Kidney epithelial cell (primary cell): ENCODE results near the gene OCSTAMP. TPM values are rescaled to one million over a fixed set of nuclear protein-coding genes. Genes with fewer than 3 reads are reported as not detected.

ENCODE experiments used
- DNase-seq: peaks from one replicate; pipeline ENCODE4 v3.0.0-alpha.2; 2010; ENCODE audit warnings: low read depth
- H3K27me3 ChIP-seq: 2 replicates; pipeline ENCODE4 v1.6.0; 2011; ENCODE audit warnings: low read length; ENCODE audit not compliant: control insufficient read depth, insufficient read depth
- H3K36me3 ChIP-seq: 2 replicates; pipeline ENCODE4 v1.5.1; 2011; ENCODE audit warnings: low read length; ENCODE audit not compliant: control insufficient read depth, insufficient read depth
- H3K4me3 ChIP-seq: 2 replicates; pipeline ENCODE4 v1.5.1; 2011; ENCODE audit warnings: low read depth, mild to moderate bottlenecking, control low read depth, low read length
- CTCF ChIP-seq: IDR thresholded peaks from 2 replicates; pipeline ENCODE4 v1.5.1; 2011; ENCODE audit warnings: mild to moderate bottlenecking, moderate library complexity, low read length, control low read depth, inconsistent platforms; ENCODE audit not compliant: insufficient read depth, poor library complexity, severe bottlenecking
- total RNA-seq: library from RNA; depleted of rRNA; stranded (reverse); fragments of >200 nt; gene quantifications from 2 replicates; pipeline ENCODE4 v1.2.3, GENCODE V29; 2015

The OCSTAMP gene
- total RNA-seq, 1 donor from 2014 or later, result not detected

GRCh38 chr20:46539113-46539512 is 11.3 kb downstream of the OCSTAMP start:
- Histone ChIP-seq H3K4me3 (no peak overlapping the region), H3K27me3 (peaks cover 7% of the 10 kb centered on the region), H3K36me3 (no peaks in the 10 kb centered on the region)
- TF ChIP-seq CTCF, result no peak
- DNase-seq, result no peak

GRCh38 chr20:46530640-46531039 is 19.8 kb downstream of the OCSTAMP start:
- no peaks in the 10 kb centered on the region for H3K27me3 ChIP-seq
- TF ChIP-seq CTCF, result no peak
- DNase-seq, result no peak
- no peaks in the 10 kb centered on the region for H3K36me3 ChIP-seq
- H3K4me3 ChIP-seq, result no peak overlapping the region

DNA sequence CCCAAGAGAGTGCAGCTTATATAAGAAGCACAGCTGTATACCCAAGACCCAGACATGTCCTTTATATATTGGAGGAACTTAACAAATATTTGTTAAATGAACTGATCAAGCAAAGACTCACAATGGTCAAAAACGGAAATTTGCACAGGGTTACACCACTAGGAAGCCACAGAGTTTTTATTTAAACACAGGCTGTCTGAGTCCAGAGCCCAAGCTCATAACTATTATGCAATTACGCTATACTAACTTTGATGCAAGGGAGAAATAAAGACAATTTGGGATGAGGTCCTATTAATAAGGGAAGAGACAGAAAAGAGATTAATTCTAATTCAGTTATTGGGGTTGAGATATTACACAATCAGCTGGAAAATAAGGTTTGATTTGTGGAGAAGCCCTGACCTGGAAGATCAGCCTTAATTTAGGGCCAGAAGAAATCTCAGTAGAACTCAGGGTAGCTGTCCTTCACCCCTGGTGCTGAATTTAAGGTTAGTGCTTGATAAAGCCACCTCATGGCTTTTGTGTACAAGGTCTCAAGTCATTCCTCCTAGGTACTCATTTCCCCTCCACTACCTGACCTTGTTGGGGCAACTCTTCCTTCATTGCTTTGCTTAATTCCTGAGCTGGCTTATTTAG is 26.6 kb downstream of the OCSTAMP start:
- Histone ChIP-seq H3K27me3 (no peaks in the 10 kb centered on the region), H3K4me3 (no peak overlapping the region), H3K36me3 (no peaks in the 10 kb centered on the region)
- no peak for DNase-seq
- TF ChIP-seq CTCF, result no peak

- DNase-seq, result no peak
- no peak overlapping the region for H3K4me3 ChIP-seq
- no peaks in the 10 kb centered on the region for H3K36me3 ChIP-seq
- TF ChIP-seq CTCF, result no peak
- no peaks in the 10 kb centered on the region for H3K27me3 ChIP-seq
Measured at GRCh38 chr20:46523108-46523507, 27.3 kb downstream of the OCSTAMP start.

DNA sequence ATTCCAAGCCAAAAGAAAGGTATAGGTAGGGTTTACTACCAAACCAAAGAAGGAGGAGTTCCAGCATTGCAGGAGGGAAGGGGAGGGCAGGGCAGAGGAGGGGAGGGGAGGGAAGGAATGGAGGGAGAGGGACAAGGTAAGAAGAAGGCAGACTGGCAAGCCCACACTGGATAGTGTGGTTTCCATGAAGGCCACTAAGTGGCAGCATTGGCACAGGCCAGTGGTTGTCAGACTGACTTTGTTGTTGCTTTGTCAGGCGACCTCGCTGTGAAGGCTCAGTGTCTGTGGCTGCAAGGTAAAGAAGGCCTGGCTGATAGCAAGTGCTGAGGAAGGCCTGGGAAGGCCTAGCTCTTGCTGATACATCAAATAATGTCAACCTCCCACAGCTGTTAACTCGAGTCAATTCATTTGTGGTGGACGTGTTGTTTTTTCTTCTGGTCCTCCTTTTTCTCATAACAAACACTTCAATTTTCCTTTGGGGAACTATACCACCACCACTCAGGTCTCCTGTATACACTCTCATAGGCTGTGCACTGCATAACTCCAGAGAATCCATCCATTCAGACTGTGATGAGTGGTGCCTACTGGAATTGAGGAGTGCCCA is 29.4 kb downstream of the OCSTAMP start:
- peak; percentile 75 for TF ChIP-seq CTCF
- H3K4me3 ChIP-seq, result no peak overlapping the region
- no peaks in the 10 kb centered on the region for H3K36me3 ChIP-seq
- H3K27me3 ChIP-seq, result no peaks in the 10 kb centered on the region
- DNase-seq, result no peak

- H3K4me3 ChIP-seq, result no peak overlapping the region
- no peaks in the 10 kb centered on the region for H3K27me3 ChIP-seq
- no peaks in the 10 kb centered on the region for H3K36me3 ChIP-seq
- no peak for TF ChIP-seq CTCF
- DNase-seq, result no peak
Measured at GRCh38 chr20:46520540-46520939, 29.9 kb downstream of the OCSTAMP start.
